ENCODE results near the gene TSEN2.

DNA sequence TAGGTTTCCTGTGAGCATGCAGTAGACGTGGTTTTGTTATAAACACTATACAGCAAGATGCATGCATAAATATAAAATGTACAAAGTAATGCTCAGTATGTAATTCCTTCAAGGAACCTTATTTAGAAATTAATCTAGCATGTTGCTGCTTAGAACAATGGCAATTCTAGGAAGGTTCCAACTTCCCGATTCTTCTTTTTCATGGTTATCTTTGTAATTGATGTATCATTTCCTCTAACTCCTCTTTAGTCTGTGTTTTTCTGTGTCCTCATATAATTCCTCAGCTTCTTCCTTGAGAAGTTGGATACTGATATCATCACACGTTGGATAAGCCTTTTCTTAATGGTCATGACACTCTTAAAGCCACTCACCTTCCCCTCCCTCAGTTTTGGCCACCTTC, 3.5 kb downstream of the TSEN2 start:
- no peak for TF ChIP-seq POLR2A (IDR thresholded peaks at IDR 0.05)
- no peak for TF ChIP-seq CTCF (IDR thresholded peaks at IDR 0.05)
- no peak for TF ChIP-seq EP300 (IDR thresholded peaks at IDR 0.05)
